SK-N-SH treated with all-trans-retinoic acid at 6 μM for 48 hours (cell line): ENCODE data around the gene CHST8.

ENCODE experiments used
- ARNTL ChIP-seq: fragments of 450-650 bp; formaldehyde crosslinking; IDR thresholded peaks from 2 replicates; pipeline ENCODE4 v1.5.0; 2020; ENCODE audit warnings: low read depth, mild to moderate bottlenecking, moderate library complexity, borderline replicate concordance
- GLIS3 ChIP-seq: fragments of 250-450 bp; sonication (Bioruptor Pico); IDR thresholded peaks from 2 replicates; pipeline ENCODE4 v1.5.0; 2020; ENCODE audit warnings: mild to moderate bottlenecking, moderate library complexity
- SNAI2 ChIP-seq: fragments of 250-450 bp; sonication (Bioruptor Pico); IDR thresholded peaks from 2 replicates; pipeline ENCODE4 v1.5.0; 2020; ENCODE audit warnings: mild to moderate bottlenecking, moderate library complexity
- ZFP3 ChIP-seq: fragments of 250-450 bp; sonication (Bioruptor Pico); IDR thresholded peaks from 2 replicates; pipeline ENCODE4 v1.5.0; 2020; ENCODE audit warnings: mild to moderate bottlenecking, moderate library complexity
- ZFP30 ChIP-seq: fragments of 450-650 bp; formaldehyde crosslinking; IDR thresholded peaks from 2 replicates; pipeline ENCODE4 v1.5.0; 2022; ENCODE audit warnings: mild to moderate bottlenecking, moderate library complexity
- ZNF565 ChIP-seq: fragments of 450-650 bp; formaldehyde crosslinking; conservative IDR thresholded peaks from 2 replicates; pipeline ENCODE4 v1.5.0; 2020; ENCODE audit warnings: low read depth, mild to moderate bottlenecking, moderate library complexity
- ZNF8 ChIP-seq: fragments of 450-650 bp; formaldehyde crosslinking; IDR thresholded peaks from 2 replicates; pipeline ENCODE4 v1.5.0; 2020; ENCODE audit warnings: mild to moderate bottlenecking, moderate library complexity
- TF ChIP-seq, protein P1 (sequence below): fragments of 250-450 bp; sonication (Bioruptor Pico); IDR thresholded peaks from 2 replicates; pipeline ENCODE4 v1.8.0; 2020; ENCODE audit warnings: mild to moderate bottlenecking, moderate library complexity, borderline replicate concordance

DNA sequence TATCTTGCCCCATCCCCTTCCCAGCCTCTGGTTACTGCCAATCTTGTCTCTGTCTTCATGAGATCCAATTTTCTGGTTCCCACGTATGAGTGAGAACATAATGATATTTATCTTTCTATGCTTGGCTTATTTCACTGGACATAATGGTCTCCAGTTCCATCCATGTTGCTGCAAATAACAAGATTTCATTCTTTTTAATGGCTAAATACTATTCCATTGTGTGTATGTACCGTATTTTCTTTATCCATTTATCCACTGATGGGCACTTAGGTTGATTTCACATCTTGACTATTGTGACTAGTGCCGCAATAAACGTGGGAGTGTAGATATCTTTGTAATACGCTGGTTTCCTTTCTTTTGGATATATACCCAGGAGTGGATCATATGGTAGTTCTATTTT is 43.0 kb downstream of the CHST8 start:
- TF ChIP-seq GLIS3 (CRISPR knock-in tag) (no peak), SNAI2 (CRISPR knock-in tag) (no peak), ARNTL (CRISPR knock-in tag) (no peak), ZFP30 (CRISPR knock-in tag) (no peak), ZNF8 (CRISPR knock-in tag) (0 out of 2 replicates have a peak, but pooled peaks have one; percentile 11), ZFP3 (no peak), ZNF565 (CRISPR knock-in tag) (no peak)
- TF ChIP-seq, protein P1, sequence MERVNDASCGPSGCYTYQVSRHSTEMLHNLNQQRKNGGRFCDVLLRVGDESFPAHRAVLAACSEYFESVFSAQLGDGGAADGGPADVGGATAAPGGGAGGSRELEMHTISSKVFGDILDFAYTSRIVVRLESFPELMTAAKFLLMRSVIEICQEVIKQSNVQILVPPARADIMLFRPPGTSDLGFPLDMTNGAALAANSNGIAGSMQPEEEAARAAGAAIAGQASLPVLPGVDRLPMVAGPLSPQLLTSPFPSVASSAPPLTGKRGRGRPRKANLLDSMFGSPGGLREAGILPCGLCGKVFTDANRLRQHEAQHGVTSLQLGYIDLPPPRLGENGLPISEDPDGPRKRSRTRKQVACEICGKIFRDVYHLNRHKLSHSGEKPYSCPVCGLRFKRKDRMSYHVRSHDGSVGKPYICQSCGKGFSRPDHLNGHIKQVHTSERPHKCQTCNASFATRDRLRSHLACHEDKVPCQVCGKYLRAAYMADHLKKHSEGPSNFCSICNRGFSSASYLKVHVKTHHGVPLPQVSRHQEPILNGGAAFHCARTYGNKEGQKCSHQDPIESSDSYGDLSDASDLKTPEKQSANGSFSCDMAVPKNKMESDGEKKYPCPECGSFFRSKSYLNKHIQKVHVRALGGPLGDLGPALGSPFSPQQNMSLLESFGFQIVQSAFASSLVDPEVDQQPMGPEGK (CRISPR knock-in tag): no peak
